WTC11 (cell line): ENCODE results near the gene SENP3. TPM values are rescaled to one million over a fixed set of nuclear protein-coding genes. Genes with fewer than 3 reads are reported as not detected.

Experiments used
- ATAC-seq: fragments of 200-7000 bp; cut with Tn5 transposase; 2 replicates; pipeline ENCODE4 v1.10.0; 2021; ENCODE audit warnings: mild to moderate bottlenecking, moderate library complexity
- CTCF ChIA-PET: fragments of 300-600 bp; sonication (Branson Sonifier 250); formaldehyde crosslinking; loops from one replicate; lab custom pipeline; 2021; ENCODE audit warnings: antibody characterized with exemption; lab: Charles Lee
- POLR2A ChIA-PET: fragments of 350-600 bp; sonication (Branson Sonifier 250); formaldehyde crosslinking; loops from one replicate; lab custom pipeline; 2021; ENCODE audit warnings: antibody characterized with exemption; lab: Charles Lee
- DNase-seq: peaks from one replicate; pipeline ENCODE4 v3.0.0; 2021; ENCODE audit warnings: low spot score
- H3K27ac Mint-ChIP-seq: 2 replicates; pipeline ENCODE4 v1.8.0; 2021; ENCODE audit warnings: mixed read lengths
- H3K27me3 Mint-ChIP-seq: 2 replicates; pipeline ENCODE4 v1.8.0; 2021; ENCODE audit warnings: low read depth, mild to moderate bottlenecking, moderate library complexity, mixed read lengths
- H3K36me3 Mint-ChIP-seq: 2 replicates; pipeline ENCODE4 v1.8.0; 2021; ENCODE audit warnings: mixed read lengths
- H3K4me1 Mint-ChIP-seq: 2 replicates; pipeline ENCODE4 v1.8.0; 2022; ENCODE audit warnings: mixed read lengths
- H3K4me3 Mint-ChIP-seq: 2 replicates; pipeline ENCODE4 v1.8.0; 2021; ENCODE audit warnings: mild to moderate bottlenecking, moderate library complexity, mixed read lengths
- H3K9me3 Mint-ChIP-seq: 2 replicates; pipeline ENCODE4 v1.8.0; 2021; ENCODE audit warnings: mixed read lengths
- ARID4B ChIP-seq: sonication (generic); formaldehyde crosslinking; IDR thresholded peaks from 2 replicates; pipeline ENCODE4 v1.8.0; 2023; ENCODE audit warnings: missing genetic modification reagents, mild to moderate bottlenecking, borderline replicate concordance
- ATF3 ChIP-seq: sonication (generic); formaldehyde crosslinking; conservative IDR thresholded peaks from 2 replicates; pipeline ENCODE4 v1.8.1; 2022; ENCODE audit warnings: mild to moderate bottlenecking, missing genetic modification reagents
- ATF6 ChIP-seq: sonication (generic); formaldehyde crosslinking; IDR thresholded peaks from 2 replicates; pipeline ENCODE4 v1.8.1; 2023; ENCODE audit warnings: mild to moderate bottlenecking, missing genetic modification reagents
- CTCF ChIP-seq: fragments of 200-600 bp; IDR thresholded peaks from 2 replicates; pipeline ENCODE4 v1.8.0; 2022; ENCODE audit warnings: antibody characterized with exemption
- E2F5 ChIP-seq: sonication (generic); formaldehyde crosslinking; IDR thresholded peaks from 2 replicates; pipeline ENCODE4 v1.8.1; 2022; ENCODE audit warnings: mild to moderate bottlenecking, moderate library complexity, missing genetic modification reagents
- EMX1 ChIP-seq: fragments of 250-450 bp; sonication (Bioruptor Pico); IDR thresholded peaks from 2 replicates; pipeline ENCODE4 v1.8.0; 2021; ENCODE audit warnings: mild to moderate bottlenecking
- ESRRA ChIP-seq: sonication (generic); formaldehyde crosslinking; IDR thresholded peaks from 2 replicates; pipeline ENCODE4 v1.8.1; 2022; ENCODE audit warnings: mild to moderate bottlenecking, missing genetic modification reagents, borderline replicate concordance
- GRHL2 ChIP-seq: fragments of 250-450 bp; sonication (Bioruptor Pico); IDR thresholded peaks from 2 replicates; pipeline ENCODE4 v1.8.0; 2022; ENCODE audit warnings: mild to moderate bottlenecking, moderate library complexity; ENCODE audit not compliant: insufficient replicate concordance, severe bottlenecking
- HMGA2 ChIP-seq: fragments of 250-450 bp; sonication (Bioruptor Pico); IDR thresholded peaks from 2 replicates; pipeline ENCODE4 v1.4.0; 2021; ENCODE audit warnings: mild to moderate bottlenecking, moderate library complexity
- JAZF1 ChIP-seq: fragments of 250-450 bp; sonication (Bioruptor Pico); IDR thresholded peaks from 2 replicates; pipeline ENCODE4 v1.9.0; 2021; ENCODE audit warnings: moderate library complexity, mild to moderate bottlenecking, inconsistent platforms
- KAT7 ChIP-seq: sonication (generic); formaldehyde crosslinking; IDR thresholded peaks from 2 replicates; pipeline ENCODE4 v1.8.1; 2023; ENCODE audit warnings: missing genetic modification reagents, mild to moderate bottlenecking, borderline replicate concordance
- MLX ChIP-seq: sonication (generic); formaldehyde crosslinking; IDR thresholded peaks from 2 replicates; pipeline ENCODE4 v1.8.1; 2023; ENCODE audit warnings: mild to moderate bottlenecking, missing genetic modification reagents, moderate library complexity
- NFATC4 ChIP-seq: fragments of 250-450 bp; sonication (Bioruptor Pico); IDR thresholded peaks from 2 replicates; pipeline ENCODE4 v1.9.0; 2021; ENCODE audit warnings: mild to moderate bottlenecking
- NFE2L1 ChIP-seq: sonication (generic); formaldehyde crosslinking; IDR thresholded peaks from 2 replicates; pipeline ENCODE4 v1.8.1; 2023; ENCODE audit warnings: missing genetic modification reagents
- OVOL2 ChIP-seq: fragments of 250-450 bp; sonication (Bioruptor Pico); IDR thresholded peaks from 2 replicates; pipeline ENCODE4 v1.9.0; 2021; ENCODE audit warnings: mild to moderate bottlenecking, borderline replicate concordance
- RORB ChIP-seq: fragments of 250-450 bp; sonication (Bioruptor Pico); IDR thresholded peaks from 2 replicates; pipeline ENCODE4 v1.9.0; 2021; ENCODE audit warnings: mild to moderate bottlenecking
- SMAD4 ChIP-seq: sonication (generic); formaldehyde crosslinking; IDR thresholded peaks from 2 replicates; pipeline ENCODE4 v1.8.0; 2022; ENCODE audit warnings: mild to moderate bottlenecking, missing genetic modification reagents
- TEAD4 ChIP-seq: sonication (generic); formaldehyde crosslinking; IDR thresholded peaks from 2 replicates; pipeline ENCODE4 v1.8.0; 2022; ENCODE audit warnings: mild to moderate bottlenecking, missing genetic modification reagents
- ZNF219 ChIP-seq: sonication (generic); formaldehyde crosslinking; IDR thresholded peaks from 2 replicates; pipeline ENCODE4 v1.8.0; 2023; ENCODE audit warnings: missing genetic modification reagents, mild to moderate bottlenecking, borderline replicate concordance
- ZNF416 ChIP-seq: fragments of 250-450 bp; sonication (Bioruptor Pico); IDR thresholded peaks from 2 replicates; pipeline ENCODE4 v1.9.0; 2021; ENCODE audit warnings: mild to moderate bottlenecking, inconsistent platforms
- ZNF423 ChIP-seq: fragments of 250-450 bp; sonication (Bioruptor Pico); IDR thresholded peaks from 2 replicates; pipeline ENCODE4 v2.1.2; 2022; ENCODE audit warnings: mild to moderate bottlenecking, moderate library complexity
- total RNA-seq: library from RNA; stranded (reverse); gene quantifications from 3 replicates; pipeline ENCODE4 v1.2.3, GENCODE V29; 2021
- TF ChIP-seq, protein P1 (sequence below): sonication (generic); formaldehyde crosslinking; IDR thresholded peaks from 2 replicates; pipeline ENCODE4 v1.8.0; 2022; ENCODE audit warnings: mild to moderate bottlenecking, missing genetic modification reagents
- TF ChIP-seq, protein P2 (sequence below): sonication (generic); formaldehyde crosslinking; IDR thresholded peaks from 2 replicates; pipeline ENCODE4 v1.8.1; 2022; ENCODE audit warnings: low read depth, missing genetic modification reagents, borderline replicate concordance

SENP3 gene
- total RNA-seq, 1 experiment from 2014 or later = 85.4 TPM

GRCh38 chr17:7583253-7584109 is 21.8 kb downstream of the SENP3 start, which contains the start of gene MPDU1 (continued):
- no peak for TF ChIP-seq CTCF
- TF ChIP-seq JAZF1 (CRISPR knock-in tag) = no peak
- TF ChIP-seq, protein P1, sequence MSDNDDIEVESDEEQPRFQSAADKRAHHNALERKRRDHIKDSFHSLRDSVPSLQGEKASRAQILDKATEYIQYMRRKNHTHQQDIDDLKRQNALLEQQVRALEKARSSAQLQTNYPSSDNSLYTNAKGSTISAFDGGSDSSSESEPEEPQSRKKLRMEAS (CRISPR knock-in tag) = peak; percentile 94
- no peak for TF ChIP-seq NFATC4 (CRISPR knock-in tag)
- no peak for TF ChIP-seq ZNF423 (CRISPR knock-in tag)
- no peak for TF ChIP-seq MLX (CRISPR knock-in tag)
- TF ChIP-seq GRHL2 = no peak
- TF ChIP-seq, all 79 proteins: peak for 25

DNA sequence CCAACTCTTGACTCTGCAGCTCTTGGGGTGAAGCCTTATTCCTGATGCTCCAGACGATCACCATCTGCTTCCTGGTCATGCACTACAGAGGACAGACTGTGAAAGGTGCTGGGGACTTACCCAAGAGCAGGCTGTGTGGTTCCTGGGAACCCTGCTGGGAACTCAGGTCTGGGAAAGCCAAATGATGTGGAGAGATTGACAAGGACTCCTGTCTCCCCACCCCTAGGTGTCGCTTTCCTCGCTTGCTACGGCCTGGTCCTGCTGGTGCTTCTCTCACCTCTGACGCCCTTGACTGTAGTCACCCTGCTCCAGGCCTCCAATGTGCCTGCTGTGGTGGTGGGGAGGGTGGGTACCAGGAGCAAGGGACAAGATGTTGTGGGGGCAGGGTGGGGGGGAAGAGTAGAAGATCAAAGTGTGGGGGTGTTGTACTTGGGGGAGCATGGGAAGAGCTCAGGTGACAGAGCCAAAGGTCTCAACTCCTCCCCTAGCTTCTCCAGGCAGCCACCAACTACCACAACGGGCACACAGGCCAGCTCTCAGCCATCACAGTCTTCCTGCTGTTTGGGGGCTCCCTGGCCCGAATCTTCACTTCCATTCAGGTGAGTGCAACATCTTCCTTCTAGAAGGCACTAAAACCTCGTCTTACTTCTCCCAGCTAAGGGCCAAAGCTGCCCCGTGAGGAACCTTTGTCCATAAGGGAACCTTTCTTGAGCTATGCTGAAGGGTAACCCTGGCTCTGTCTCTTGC is 25.1 kb downstream of the SENP3 start:
- ATAC-seq = no peak
- H3K36me3 Mint-ChIP-seq = peaks cover 19% of the 10 kb centered on the region
- POLR2A ChIA-PET = interaction anchor here (0.9 to 1.0 kb wide), 2 partner anchors 100 to 257 kb away, joined by 3 read pairs; partner anchors contain the start of gene NEURL4
- DNase-seq = peak; percentile 45
- H3K27ac Mint-ChIP-seq = peak overlapping the region; percentile 38
- no peak overlapping the region for H3K4me3 Mint-ChIP-seq
- no peaks in the 10 kb centered on the region for H3K9me3 Mint-ChIP-seq
- H3K4me1 Mint-ChIP-seq = peaks cover 47% of the 10 kb centered on the region
- no peaks in the 10 kb centered on the region for H3K27me3 Mint-ChIP-seq
- CTCF ChIA-PET = interaction anchor here (0.6 to 4.3 kb wide), 8 partner anchors 8 to 130 kb away, joined by 3 to 61 read pairs (median 4); partner anchors contain the start of genes FXR2, TNFSF13, TP53 and WRAP53
- TF ChIP-seq ESRRA (CRISPR knock-in tag) = no peak
- no peak for TF ChIP-seq NFATC4 (CRISPR knock-in tag)
- TF ChIP-seq, protein P2, sequence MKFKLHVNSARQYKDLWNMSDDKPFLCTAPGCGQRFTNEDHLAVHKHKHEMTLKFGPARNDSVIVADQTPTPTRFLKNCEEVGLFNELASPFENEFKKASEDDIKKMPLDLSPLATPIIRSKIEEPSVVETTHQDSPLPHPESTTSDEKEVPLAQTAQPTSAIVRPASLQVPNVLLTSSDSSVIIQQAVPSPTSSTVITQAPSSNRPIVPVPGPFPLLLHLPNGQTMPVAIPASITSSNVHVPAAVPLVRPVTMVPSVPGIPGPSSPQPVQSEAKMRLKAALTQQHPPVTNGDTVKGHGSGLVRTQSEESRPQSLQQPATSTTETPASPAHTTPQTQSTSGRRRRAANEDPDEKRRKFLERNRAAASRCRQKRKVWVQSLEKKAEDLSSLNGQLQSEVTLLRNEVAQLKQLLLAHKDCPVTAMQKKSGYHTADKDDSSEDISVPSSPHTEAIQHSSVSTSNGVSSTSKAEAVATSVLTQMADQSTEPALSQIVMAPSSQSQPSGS = no peak
- no peak for TF ChIP-seq TEAD4 (CRISPR knock-in tag)
- TF ChIP-seq KAT7 (CRISPR knock-in tag) = no peak
- no peak for TF ChIP-seq ATF3
- no peak for TF ChIP-seq ARID4B (CRISPR knock-in tag)
- no peak for TF ChIP-seq ZNF416 (CRISPR knock-in tag)
- TF ChIP-seq E2F5 (CRISPR knock-in tag) = no peak
- no peak for TF ChIP-seq SMAD4 (CRISPR knock-in tag)
- TF ChIP-seq ATF6 (CRISPR knock-in tag) = no peak
- TF ChIP-seq EMX1 (CRISPR knock-in tag) = no peak
- no peak for TF ChIP-seq NFE2L1 (CRISPR knock-in tag)
- TF ChIP-seq RORB (CRISPR knock-in tag) = no peak
- TF ChIP-seq ZNF219 (CRISPR knock-in tag) = no peak
- TF ChIP-seq OVOL2 (CRISPR knock-in tag) = no peak
- TF ChIP-seq HMGA2 (CRISPR knock-in tag) = no peak
